Testis (tissue), 3 donors: ENCODE data around the gene KCNH2. TPM values are rescaled to one million over a fixed set of nuclear protein-coding genes. Genes with fewer than 3 reads are reported as not detected.
A peak's percentile ranks its signal among the peaks of the same experiment; 100 is the strongest.

Experiments used
- DNase-seq: peaks from one replicate; pipeline ENCODE4 v3.0.0-alpha.2; 2019
- H3K27ac ChIP-seq, 2 donors: fragments of 200-600 bp; sonication (generic); one replicate each; pipeline ENCODE4 v1.5.1; 2019
- H3K27me3 ChIP-seq: fragments of 200-600 bp; sonication (generic); one replicate; pipeline ENCODE4 v1.5.1; 2019
- H3K36me3 ChIP-seq: fragments of 200-600 bp; sonication (generic); one replicate; pipeline ENCODE4 v1.5.1; 2017; ENCODE audit warnings: low read depth; ENCODE audit errors: missing control alignments
- H3K4me1 ChIP-seq: fragments of 200-600 bp; sonication (generic); one replicate; pipeline ENCODE4 v1.5.1; 2019
- H3K4me3 ChIP-seq, 2 donors: fragments of 200-600 bp; sonication (generic); one replicate each; pipeline ENCODE4 v1.5.1; 2017 to 2019
- H3K9me3 ChIP-seq: fragments of 200-600 bp; sonication (generic); one replicate; pipeline ENCODE4 v1.5.1; 2017
- POLR2A ChIP-seq: fragments of 450-650 bp; IDR thresholded peaks from one replicate; pipeline ENCODE4 v1.6.1; 2017; ENCODE audit warnings: antibody characterized with exemption, mild to moderate bottlenecking, moderate library complexity
- WGBS, 2 donors: methylation state at CpG; one replicate each; pipeline ENCODE4 v1.1.5; 2018; 5-methylcytosine and 5-hydroxymethylcytosine counted together
- intact Hi-C: fragments of 100-400 bp; cut with DNase I; formaldehyde crosslinking; loops from one replicate; pipeline ENCODE4 v1.15.1; 2023; ENCODE audit warnings: low total_unique reads
- polyA plus RNA-seq: library from polyadenylated mRNA; stranded (reverse); fragments of 350-450 nt; fragmentation: Illumina TruSeq; extraction: RNeasy Lipid Tissue Mini Kit (QIAGEN cat#74804); gene quantifications from one replicate; pipeline ENCODE4 v1.2.3, GENCODE V29; 2014; ENCODE audit warnings: low read depth, low replicate concordance; ENCODE audit not compliant: insufficient read depth
- total RNA-seq, 2 donors: library from RNA; depleted of rRNA; stranded (reverse); fragments of >200 nt; gene quantifications; one replicate each; pipeline ENCODE4 v1.2.3, GENCODE V29; 2016
- TF ChIP-seq, protein P1 (sequence below), 3 experiments: fragments of 450-650 bp in 2 of 3; fragments of 200-600 bp in 1 of 3; sonication (generic) in 1 of 3; IDR thresholded peaks; one replicate each; pipeline ENCODE4 v1.5.1; 2016 to 2019; ENCODE audit warnings: antibody characterized with exemption in 3 of 3, mild to moderate bottlenecking in 2 of 3, moderate library complexity in 1 of 3

KCNH2 gene
- total and polyA plus RNA-seq, 3 donors from 2014 or later = 82.5 to 247 (median 230) TPM

DNA sequence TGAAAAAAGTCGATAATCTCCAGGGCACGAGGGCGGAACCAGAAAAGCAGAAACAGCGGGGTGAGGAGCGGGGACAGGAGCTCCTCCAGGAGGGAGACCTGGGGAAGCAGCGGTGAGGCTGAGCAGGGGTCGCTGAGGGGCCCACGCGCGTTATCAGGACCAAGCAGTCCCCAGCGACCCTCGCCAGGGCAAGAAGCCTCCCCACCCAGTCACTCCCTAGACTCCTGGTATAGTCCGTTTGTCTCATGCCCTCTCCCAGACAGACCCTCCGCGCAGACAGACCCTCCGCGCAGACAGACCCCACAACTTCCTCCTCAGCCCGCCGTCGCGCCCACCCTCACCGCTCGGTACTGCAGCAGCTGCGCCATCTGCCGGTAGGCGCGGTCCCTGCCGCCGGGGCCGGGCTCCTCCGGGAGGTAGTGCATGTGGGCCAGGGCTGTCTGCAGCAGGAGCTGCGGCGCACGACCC lies 39.9 kb upstream of the KCNH2 start:
- TF ChIP-seq, protein P1, sequence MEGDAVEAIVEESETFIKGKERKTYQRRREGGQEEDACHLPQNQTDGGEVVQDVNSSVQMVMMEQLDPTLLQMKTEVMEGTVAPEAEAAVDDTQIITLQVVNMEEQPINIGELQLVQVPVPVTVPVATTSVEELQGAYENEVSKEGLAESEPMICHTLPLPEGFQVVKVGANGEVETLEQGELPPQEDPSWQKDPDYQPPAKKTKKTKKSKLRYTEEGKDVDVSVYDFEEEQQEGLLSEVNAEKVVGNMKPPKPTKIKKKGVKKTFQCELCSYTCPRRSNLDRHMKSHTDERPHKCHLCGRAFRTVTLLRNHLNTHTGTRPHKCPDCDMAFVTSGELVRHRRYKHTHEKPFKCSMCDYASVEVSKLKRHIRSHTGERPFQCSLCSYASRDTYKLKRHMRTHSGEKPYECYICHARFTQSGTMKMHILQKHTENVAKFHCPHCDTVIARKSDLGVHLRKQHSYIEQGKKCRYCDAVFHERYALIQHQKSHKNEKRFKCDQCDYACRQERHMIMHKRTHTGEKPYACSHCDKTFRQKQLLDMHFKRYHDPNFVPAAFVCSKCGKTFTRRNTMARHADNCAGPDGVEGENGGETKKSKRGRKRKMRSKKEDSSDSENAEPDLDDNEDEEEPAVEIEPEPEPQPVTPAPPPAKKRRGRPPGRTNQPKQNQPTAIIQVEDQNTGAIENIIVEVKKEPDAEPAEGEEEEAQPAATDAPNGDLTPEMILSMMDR (IDR thresholded peaks at IDR 0.05) = peak; percentile 59 to 89 (median 78)
- TF ChIP-seq POLR2A = no peak
- Histone ChIP-seq H3K9me3 (no peaks in the 10 kb centered on the region), H3K36me3 (no peaks in the 10 kb centered on the region), H3K4me3 (peak overlapping the region; percentile 21 to 31), H3K27me3 (no peaks in the 10 kb centered on the region), H3K27ac (no peak overlapping the region), H3K4me1 (peaks cover 4% of the 10 kb centered on the region)
- 3 to 4% methylated on average over 20 to 34 of the region's 34 CpGs for WGBS, 2 donors
- peak; percentile 79 for DNase-seq
- intact Hi-C loops = no loop called here

DNA sequence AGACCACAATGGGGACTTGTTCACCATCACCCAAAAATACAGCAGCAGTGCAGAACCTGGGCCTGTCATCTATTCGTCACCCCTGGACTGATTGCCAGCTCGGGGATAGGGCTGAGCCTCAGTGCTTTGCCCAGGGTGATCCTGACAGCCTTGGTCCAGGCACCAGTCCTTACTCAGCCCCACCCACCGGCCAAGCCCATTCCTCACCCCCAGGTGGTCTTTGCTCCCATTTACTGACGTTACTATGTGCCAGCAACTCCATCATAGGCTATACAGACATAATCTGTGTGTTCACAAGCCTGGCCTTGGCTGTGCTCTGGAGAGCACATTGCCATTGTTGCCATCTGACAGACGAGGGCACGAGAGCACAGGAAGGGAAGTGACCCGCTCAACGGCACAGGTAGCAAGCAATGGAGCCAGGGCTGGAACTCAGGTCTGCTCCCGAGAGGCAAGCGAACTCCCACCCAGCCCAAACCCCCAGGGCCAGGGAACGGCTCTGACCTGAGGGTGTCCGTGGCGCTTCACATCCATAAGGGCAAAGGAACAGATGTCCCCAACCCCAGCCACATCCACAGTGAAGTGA lies 39.3 kb upstream of the KCNH2 start:
- Histone ChIP-seq H3K4me3 (no peak overlapping the region), H3K27ac (no peak overlapping the region), H3K27me3 (no peaks in the 10 kb centered on the region), H3K9me3 (no peaks in the 10 kb centered on the region), H3K36me3 (no peaks in the 10 kb centered on the region), H3K4me1 (peaks cover 6% of the 10 kb centered on the region)
- DNase-seq = no peak
- intact Hi-C loops = no loop called here
- no peak for TF ChIP-seq POLR2A
- TF ChIP-seq, protein P1 (IDR thresholded peaks at IDR 0.05) = no peak
- WGBS, 2 donors = 35 to 49% methylated on average over 10 to 13 of the region's 13 CpGs

DNA sequence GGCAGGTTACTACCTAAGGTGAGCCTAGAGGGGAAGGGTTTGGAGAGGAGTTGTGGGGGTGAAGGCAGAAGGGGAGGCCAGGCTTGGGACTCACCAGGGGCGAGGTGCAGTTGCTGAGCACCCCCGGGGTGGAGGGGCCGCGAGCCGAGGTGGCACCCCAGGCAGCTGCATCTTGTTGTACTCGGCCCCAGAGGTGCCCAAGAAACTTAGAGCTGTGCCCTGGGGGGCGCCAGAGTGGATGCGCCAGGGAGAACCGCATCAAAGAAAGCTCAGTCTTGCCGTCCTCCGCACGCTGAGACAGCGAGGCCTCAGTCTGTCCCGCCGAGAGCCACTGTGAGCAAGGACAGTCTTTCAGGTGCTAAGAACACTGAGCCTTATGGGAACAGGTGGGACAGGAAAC lies 38.8 kb upstream of the KCNH2 start:
- Histone ChIP-seq H3K27ac (no peak overlapping the region), H3K9me3 (no peaks in the 10 kb centered on the region), H3K27me3 (no peaks in the 10 kb centered on the region), H3K4me1 (peaks cover 6% of the 10 kb centered on the region), H3K36me3 (no peaks in the 10 kb centered on the region), H3K4me3 (no peak overlapping the region)
- TF ChIP-seq, protein P1 (IDR thresholded peaks at IDR 0.05) = no peak
- TF ChIP-seq POLR2A = no peak
- 85 to 90% methylated on average over 6 to 15 of the region's 15 CpGs for WGBS, 2 donors
- DNase-seq = no peak
- intact Hi-C loops = no loop called here

DNA sequence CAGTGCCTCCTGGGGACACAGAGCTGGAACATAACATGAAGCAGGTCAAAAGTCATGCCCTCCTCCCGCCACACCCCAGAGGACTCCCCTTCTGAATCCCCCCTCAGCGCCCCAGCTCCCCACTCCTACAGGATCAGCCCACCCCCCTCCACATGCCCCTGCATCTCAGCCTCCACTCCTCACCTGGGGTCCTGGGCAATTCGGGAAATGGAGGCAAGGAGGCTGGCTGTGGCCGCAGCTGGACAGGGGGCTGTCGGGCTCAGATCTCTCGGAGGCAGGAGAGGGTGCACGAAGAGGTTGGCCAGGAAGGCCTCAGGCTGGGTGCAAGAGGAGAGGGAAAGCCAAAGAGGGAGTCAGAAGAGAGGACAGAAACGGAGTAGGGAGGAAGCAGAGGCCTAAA lies 38.4 kb upstream of the KCNH2 start:
- no peak overlapping the region for H3K27ac ChIP-seq
- intact Hi-C loops = no loop called here
- WGBS, 2 donors = 90 to 93% methylated on average over 8 of the region's 8 CpGs
- H3K4me1 ChIP-seq = peaks cover 6% of the 10 kb centered on the region
- no peaks in the 10 kb centered on the region for H3K27me3 ChIP-seq
- H3K4me3 ChIP-seq = no peak overlapping the region
- no peak for TF ChIP-seq POLR2A
- TF ChIP-seq, protein P1 (IDR thresholded peaks at IDR 0.05) = no peak
- no peaks in the 10 kb centered on the region for H3K9me3 ChIP-seq
- DNase-seq = no peak
- H3K36me3 ChIP-seq = no peaks in the 10 kb centered on the region

DNA sequence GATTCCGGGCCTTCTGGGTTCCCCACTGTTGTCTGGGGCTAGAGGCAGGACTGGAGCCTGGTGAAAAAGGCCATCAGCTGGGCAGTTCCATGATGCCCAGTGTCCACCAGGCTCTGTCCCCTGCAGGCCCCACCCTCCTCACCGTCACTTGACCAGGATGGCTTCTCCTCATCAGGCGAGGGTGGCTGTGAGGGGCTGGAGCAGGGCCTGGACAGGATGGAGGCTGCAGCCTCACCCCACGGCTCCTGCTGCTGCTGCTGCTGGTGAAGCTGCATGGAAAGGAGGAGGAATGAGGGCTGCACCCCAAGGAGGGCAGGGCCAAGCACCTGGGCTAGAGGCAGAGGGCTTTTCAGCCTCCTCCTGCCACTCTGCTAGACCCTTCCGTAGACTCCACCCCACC lies 37.8 kb upstream of the KCNH2 start:
- no peak for DNase-seq
- intact Hi-C loops = no loop called here
- Histone ChIP-seq H3K36me3 (no peaks in the 10 kb centered on the region), H3K9me3 (no peaks in the 10 kb centered on the region), H3K27me3 (no peaks in the 10 kb centered on the region), H3K4me1 (peaks cover 6% of the 10 kb centered on the region), H3K27ac (no peak overlapping the region), H3K4me3 (no peak overlapping the region)
- WGBS, 2 donors = 87 to 89% methylated on average over 2 to 5 of the region's 5 CpGs
- TF ChIP-seq, protein P1 (IDR thresholded peaks at IDR 0.05) = no peak
- TF ChIP-seq POLR2A = no peak
